Hepatocyte (in vitro differentiated cells): Measurements from ENCODE around the gene NSF. TPM values are rescaled to one million over a fixed set of nuclear protein-coding genes. Genes with fewer than 3 reads are reported as not detected.

ENCODE experiments used
- DNase-seq: peaks from one replicate; pipeline ENCODE4 v3.0.0-alpha.2; 2016; ENCODE audit warnings: low spot score
- H2AFZ ChIP-seq: fragments of 200-600 bp; sonication (generic); 2 replicates; pipeline ENCODE4 v1.6.0; 2016; ENCODE audit warnings: antibody characterized with exemption, mild to moderate bottlenecking
- H3K27ac ChIP-seq: fragments of 200-600 bp; sonication (generic); 2 replicates; pipeline ENCODE4 v1.5.1; 2016; ENCODE audit warnings: mild to moderate bottlenecking
- H3K27me3 ChIP-seq: fragments of 200-600 bp; sonication (generic); 2 replicates; pipeline ENCODE4 v1.6.1; 2016
- H3K36me3 ChIP-seq: fragments of 200-600 bp; sonication (generic); replicated peaks from 2 replicates; pipeline ENCODE4 v1.5.1; 2016; ENCODE audit warnings: low read depth; ENCODE audit not compliant: insufficient read depth
- H3K4me1 ChIP-seq: fragments of 200-600 bp; sonication (generic); 2 replicates; pipeline ENCODE4 v1.5.1; 2016; ENCODE audit warnings: mild to moderate bottlenecking, moderate library complexity; ENCODE audit not compliant: insufficient read depth
- H3K4me2 ChIP-seq: fragments of 200-600 bp; sonication (generic); 2 replicates; pipeline ENCODE4 v1.6.0; 2016
- H3K4me3 ChIP-seq: fragments of 200-600 bp; sonication (generic); 2 replicates; pipeline ENCODE4 v1.5.1; 2016; ENCODE audit warnings: mild to moderate bottlenecking
- H3K79me2 ChIP-seq: fragments of 200-600 bp; sonication (generic); 2 replicates; pipeline ENCODE4 v1.6.0; 2017; ENCODE audit warnings: mild to moderate bottlenecking
- H3K9me2 ChIP-seq: fragments of 200-600 bp; sonication (generic); replicated peaks from 2 replicates; pipeline ENCODE4 v1.6.0; 2017; ENCODE audit warnings: mild to moderate bottlenecking; ENCODE audit not compliant: insufficient read depth
- H3K9me3 ChIP-seq: fragments of 200-600 bp; sonication (generic); 2 replicates; pipeline ENCODE4 v1.5.1; 2016; ENCODE audit warnings: low read depth, mild to moderate bottlenecking
- H4K20me1 ChIP-seq: fragments of 200-600 bp; sonication (generic); 2 replicates; pipeline ENCODE4 v1.6.0; 2016; ENCODE audit warnings: mild to moderate bottlenecking; ENCODE audit not compliant: insufficient read depth, poor library complexity, severe bottlenecking
- CTCF ChIP-seq: fragments of 200-600 bp; sonication (generic); IDR thresholded peaks from 2 replicates; pipeline ENCODE4 v1.5.1; 2016; ENCODE audit warnings: antibody characterized with exemption, mild to moderate bottlenecking; ENCODE audit not compliant: poor library complexity
- EZH2 ChIP-seq: fragments of 200-600 bp; sonication (generic); IDR thresholded peaks from 2 replicates; pipeline ENCODE4 v1.6.1; 2016; ENCODE audit warnings: antibody characterized with exemption, mild to moderate bottlenecking, borderline replicate concordance
- EZH2phosphoT487 ChIP-seq: fragments of 200-600 bp; sonication (generic); IDR thresholded peaks from one replicate; pipeline ENCODE4 v1.6.1; 2018; ENCODE audit warnings: antibody characterized with exemption, mild to moderate bottlenecking, low read depth, moderate library complexity; ENCODE audit not compliant: unreplicated experiment, severe bottlenecking
- WGBS: methylation state at CpG from one replicate; pipeline ENCODE4 v1.1.6; 2016; ENCODE audit warnings: low lambda C conversion rate; ENCODE audit errors: missing lambda C conversion rate; 5-methylcytosine and 5-hydroxymethylcytosine counted together
- polyA plus RNA-seq: library from polyadenylated mRNA; unstranded; fragments of >200 nt; fragmentation: Nextera tagmentation; extraction: Ambion mirVana; gene quantifications from 2 replicates; pipeline ENCODE4 v1.2.1, GENCODE V29; 2016
- total RNA-seq: library from RNA; depleted of rRNA; stranded (reverse); fragments of >200 nt; gene quantifications from 2 replicates; pipeline ENCODE4 v1.2.3, GENCODE V29; 2014

The NSF gene
- total and polyA plus RNA-seq, 2 experiments from 2014 or later: 22.6 to 35.1 TPM

DNA sequence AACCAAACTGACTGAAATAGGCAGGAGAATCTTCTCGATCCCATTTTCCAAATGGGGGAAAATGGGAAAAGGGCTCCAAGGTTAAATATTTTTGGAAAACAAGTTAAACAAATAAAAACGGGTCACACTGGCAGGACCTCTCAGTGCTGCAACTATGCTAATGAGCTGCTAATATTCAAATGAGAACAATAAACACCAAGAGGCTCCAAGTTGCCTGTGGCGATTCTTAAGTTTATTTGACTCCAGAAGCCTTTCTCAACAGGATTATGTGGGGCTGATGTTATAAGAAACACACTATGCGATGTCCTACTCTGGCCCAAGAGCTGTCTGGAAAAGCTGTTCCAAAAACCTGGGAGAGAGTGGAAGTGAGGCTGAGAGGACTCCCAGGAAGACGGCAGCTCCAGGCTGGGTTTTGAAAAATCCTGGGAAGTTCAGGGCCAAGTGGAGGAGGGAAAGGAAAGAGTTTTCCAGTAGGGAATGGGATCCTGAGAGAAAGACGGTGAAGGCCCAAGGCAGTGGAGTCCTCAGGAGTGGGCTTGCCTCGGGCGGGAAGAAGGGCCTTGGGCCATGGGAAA lies 206.6 kb downstream of the NSF start:
- WGBS: 74% methylated on average over 8 of the region's 8 CpGs
- no peaks in the 10 kb centered on the region for H3K36me3 ChIP-seq
- peaks cover 8% of the 10 kb centered on the region for H3K27me3 ChIP-seq
- no peaks in the 10 kb centered on the region for H3K9me2 ChIP-seq
- H3K4me2 ChIP-seq: no peak overlapping the region
- H4K20me1 ChIP-seq: no peaks in the 10 kb centered on the region
- H3K4me3 ChIP-seq: no peak overlapping the region
- no peak overlapping the region for H2AFZ ChIP-seq
- H3K9me3 ChIP-seq: no peaks in the 10 kb centered on the region
- no peaks in the 10 kb centered on the region for H3K79me2 ChIP-seq
- H3K4me1 ChIP-seq: no peaks in the 10 kb centered on the region
- TF ChIP-seq EZH2 (no peak), CTCF (no peak), EZH2phosphoT487 (no peak)
- H3K27ac ChIP-seq: no peak overlapping the region
- no peak for DNase-seq

DNA sequence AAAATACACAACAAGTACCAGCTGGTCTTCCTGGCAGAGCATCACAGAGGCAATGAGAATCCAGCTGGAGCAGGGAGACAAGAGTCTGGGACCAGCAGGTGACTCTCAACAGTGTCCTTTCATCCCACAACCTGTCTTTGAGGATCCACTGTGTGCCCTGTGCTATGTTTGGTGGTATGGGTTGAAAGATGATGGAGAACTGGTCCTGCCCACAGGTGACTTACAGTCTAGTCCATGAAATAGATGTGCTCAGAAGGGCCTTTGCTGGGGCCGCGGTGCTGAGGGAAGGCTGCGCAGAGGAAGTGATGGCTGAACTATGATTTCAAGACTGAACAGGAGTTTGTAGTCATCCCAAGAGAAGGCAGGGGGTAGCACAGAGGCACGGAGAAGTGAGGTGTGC lies 210.1 kb downstream of the NSF start:
- Histone ChIP-seq H3K36me3 (no peaks in the 10 kb centered on the region), H4K20me1 (no peaks in the 10 kb centered on the region), H2AFZ (no peak overlapping the region), H3K9me3 (no peaks in the 10 kb centered on the region), H3K9me2 (no peaks in the 10 kb centered on the region), H3K4me3 (no peak overlapping the region), H3K27ac (no peak overlapping the region), H3K27me3 (peaks cover 8% of the 10 kb centered on the region), H3K4me1 (no peaks in the 10 kb centered on the region), H3K4me2 (no peak overlapping the region), H3K79me2 (no peaks in the 10 kb centered on the region)
- TF ChIP-seq CTCF (no peak), EZH2phosphoT487 (no peak), EZH2 (no peak)
- DNase-seq: no peak
- WGBS: 100% methylated on average over 4 of the region's 4 CpGs

DNA sequence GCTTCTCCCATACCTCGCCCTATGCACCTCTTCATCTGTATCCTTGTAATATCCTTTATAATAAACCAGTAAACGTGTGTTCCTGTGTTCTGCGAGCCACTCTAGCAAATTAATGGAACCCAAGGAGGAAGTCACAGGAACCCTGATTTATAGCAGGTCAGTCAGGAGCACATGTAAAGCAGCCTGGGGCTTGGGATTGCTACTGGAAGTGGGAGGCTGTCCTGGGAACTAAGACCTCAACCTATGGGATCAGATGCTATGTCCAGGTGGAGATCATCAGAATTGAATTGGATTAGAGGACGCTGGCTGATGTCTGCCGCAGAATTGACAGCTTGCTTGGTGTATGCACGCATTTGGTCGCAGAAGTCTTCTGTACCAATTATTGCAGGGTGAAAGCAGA lies 212.3 kb downstream of the NSF start:
- no peak for TF ChIP-seq CTCF
- TF ChIP-seq EZH2: no peak
- no peak for TF ChIP-seq EZH2phosphoT487
- no peak for DNase-seq
- Histone ChIP-seq H4K20me1 (no peaks in the 10 kb centered on the region), H3K9me3 (no peaks in the 10 kb centered on the region), H3K4me2 (no peak overlapping the region), H2AFZ (no peak overlapping the region), H3K79me2 (no peaks in the 10 kb centered on the region), H3K4me1 (no peaks in the 10 kb centered on the region), H3K27ac (no peak overlapping the region), H3K4me3 (no peak overlapping the region), H3K36me3 (no peaks in the 10 kb centered on the region), H3K27me3 (no peaks in the 10 kb centered on the region), H3K9me2 (no peaks in the 10 kb centered on the region)
- WGBS: 76% methylated on average over 7 of the region's 7 CpGs
